Measurements from ENCODE around the gene SPATA13. TPM values are rescaled to one million over a fixed set of nuclear protein-coding genes. Genes with fewer than 3 reads are reported as not detected.
A peak's percentile ranks its signal among the peaks of the same experiment; 100 is the strongest.
"Not testable (repeated sequence)": the region's sequence is repeated elsewhere in the genome, so short reads cannot be mapped to it uniquely, and the experiment has no call there.

SPATA13 gene
- total RNA-seq, 1 donor from 2014 or later: 11.9 TPM

- DNase-seq (ENCODE audit: low read depth): no peak
These were observed 33.9 kb downstream of the SPATA13 start for GRCh38 chr13:24194447-24194846.

GRCh38 chr13:24195626-24196025 lies 35.1 kb downstream of the SPATA13 start:
- DNase-seq (ENCODE audit: low read depth): no peak

GRCh38 chr13:24196593-24197197 lies 36.2 kb downstream of the SPATA13 start:
- DNase-seq (ENCODE audit: low read depth): no peak

GRCh38 chr13:24199016-24199415 lies 38.5 kb downstream of the SPATA13 start:
- peak; percentile 27 for DNase-seq (ENCODE audit: low read depth)

GRCh38 chr13:24202215-24202614 lies 41.7 kb downstream of the SPATA13 start:
- DNase-seq (ENCODE audit: low read depth): no peak

GRCh38 chr13:24203273-24203672 lies 42.8 kb downstream of the SPATA13 start:
- no peak for DNase-seq (ENCODE audit: low read depth)

GRCh38 chr13:24203811-24204210 lies 43.3 kb downstream of the SPATA13 start:
- peak; percentile 63 for DNase-seq (ENCODE audit: low read depth)

GRCh38 chr13:24205076-24205475 lies 44.6 kb downstream of the SPATA13 start:
- not testable (repeated sequence) for DNase-seq (ENCODE audit: low read depth)

GRCh38 chr13:24207841-24208667 lies 47.5 kb downstream of the SPATA13 start:
- DNase-seq (ENCODE audit: low read depth): peak; percentile 83

GRCh38 chr13:24209138-24209537 lies 48.6 kb downstream of the SPATA13 start:
- DNase-seq (ENCODE audit: low read depth): no peak

- DNase-seq (ENCODE audit: low read depth): no peak
These were observed 51.7 kb downstream of the SPATA13 start for GRCh38 chr13:24212254-24212653.

- no peak for DNase-seq (ENCODE audit: low read depth)
These were observed 52.2 kb downstream of the SPATA13 start for GRCh38 chr13:24212674-24213073.

- no peak for DNase-seq (ENCODE audit: low read depth)
These were observed 53.4 kb downstream of the SPATA13 start for GRCh38 chr13:24213932-24214331.

GRCh38 chr13:24214528-24214927 lies 54.0 kb downstream of the SPATA13 start:
- no peak for DNase-seq (ENCODE audit: low read depth)

GRCh38 chr13:24215126-24215525 lies 54.6 kb downstream of the SPATA13 start:
- no peak for DNase-seq (ENCODE audit: low read depth)

- no peak for DNase-seq (ENCODE audit: low read depth)
These were observed 55.2 kb downstream of the SPATA13 start for GRCh38 chr13:24215732-24216131.

GRCh38 chr13:24216176-24216575 lies 55.7 kb downstream of the SPATA13 start:
- no peak for DNase-seq (ENCODE audit: low read depth)

GRCh38 chr13:24216779-24217178 lies 56.3 kb downstream of the SPATA13 start:
- not testable (repeated sequence) for DNase-seq (ENCODE audit: low read depth)

GRCh38 chr13:24217601-24218281 lies 57.2 kb downstream of the SPATA13 start:
- peak; percentile 91 for DNase-seq (ENCODE audit: low read depth)

- DNase-seq (ENCODE audit: low read depth): no peak
These were observed 57.8 kb downstream of the SPATA13 start for GRCh38 chr13:24218338-24218737.

GRCh38 chr13:24218977-24219376 lies 58.5 kb downstream of the SPATA13 start:
- DNase-seq (ENCODE audit: low read depth): no peak

GRCh38 chr13:24220086-24220703 lies 59.7 kb downstream of the SPATA13 start:
- peak; percentile 90 for DNase-seq (ENCODE audit: low read depth)

All from myocyte (in vitro differentiated cells).